Pons (tissue), 1 donor: ENCODE measurements around the gene PFKFB3.
"Not testable (repeated sequence)": the region's sequence is repeated elsewhere in the genome, so short reads cannot be mapped to it uniquely, and the experiment has no call there.

Experiments
- DNase-seq: peaks from one replicate; pipeline ENCODE4 v3.0.0-alpha.2; 2016; ENCODE audit warnings: low spot score

PFKFB3 gene

GRCh38 chr10:6178581-6178980, 24.2 kb upstream of the PFKFB3 start:
- no peak for DNase-seq

- DNase-seq = no peak
Measured at GRCh38 chr10:6179078-6179477, 23.7 kb upstream of the PFKFB3 start.

GRCh38 chr10:6180480-6181110, 22.1 kb upstream of the PFKFB3 start:
- DNase-seq = no peak

GRCh38 chr10:6181249-6181648, 21.5 kb upstream of the PFKFB3 start:
- no peak for DNase-seq

GRCh38 chr10:6182454-6183098, 20.2 kb upstream of the PFKFB3 start:
- DNase-seq = no peak

DNA sequence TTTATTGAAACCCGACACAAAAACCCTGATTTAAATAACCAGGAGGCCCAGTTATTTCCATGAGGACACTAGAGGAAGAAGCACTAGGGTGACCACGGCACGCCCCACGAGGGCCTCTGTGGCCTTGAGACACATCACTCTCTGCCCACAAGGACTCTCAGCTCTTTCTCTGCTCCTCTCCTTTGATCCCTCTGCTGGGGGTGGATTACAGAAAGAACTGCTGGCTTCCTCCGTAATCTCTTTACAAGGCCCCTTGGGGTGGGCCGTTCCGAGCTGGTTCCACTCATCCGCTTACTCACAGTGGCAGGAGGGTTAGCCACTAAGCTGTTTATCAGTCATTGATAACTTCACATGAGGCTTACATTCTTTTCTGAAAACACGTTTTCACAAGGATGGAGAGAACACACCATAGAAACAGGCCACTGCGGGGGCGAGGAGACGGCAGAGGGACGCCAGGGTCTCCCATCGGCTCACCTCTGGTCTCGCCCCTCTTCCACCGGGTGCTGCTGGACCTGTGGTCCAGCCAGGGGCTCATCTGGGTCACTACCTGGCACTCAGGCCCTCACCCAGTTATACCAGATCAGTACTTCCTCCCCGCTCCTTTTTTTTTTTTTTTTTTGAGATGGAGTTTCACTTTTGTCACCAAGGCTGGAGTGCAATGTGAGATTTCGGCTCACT, 17.6 kb upstream of the PFKFB3 start:
- DNase-seq = no peak

DNA sequence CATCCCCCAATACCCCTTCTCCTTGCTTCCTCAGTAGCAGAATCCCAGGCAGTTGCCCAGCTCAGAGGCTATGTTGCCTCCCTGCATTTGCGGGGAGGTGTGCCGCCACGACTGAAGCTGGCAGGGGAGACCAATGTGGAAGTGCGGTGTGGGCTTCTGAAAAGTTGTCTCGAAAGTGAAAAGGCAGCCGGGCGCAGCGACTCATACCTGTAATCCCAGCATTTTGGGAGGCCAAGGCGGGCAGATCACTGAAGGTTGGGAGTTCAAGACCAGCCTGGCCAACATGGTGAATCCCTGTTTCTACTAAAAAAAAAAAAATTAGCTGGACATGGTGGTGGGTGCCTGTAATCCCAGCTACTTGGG, 15.9 kb upstream of the PFKFB3 start:
- DNase-seq = no peak

GRCh38 chr10:6187278-6187677, 15.5 kb upstream of the PFKFB3 start:
- no peak for DNase-seq

DNA sequence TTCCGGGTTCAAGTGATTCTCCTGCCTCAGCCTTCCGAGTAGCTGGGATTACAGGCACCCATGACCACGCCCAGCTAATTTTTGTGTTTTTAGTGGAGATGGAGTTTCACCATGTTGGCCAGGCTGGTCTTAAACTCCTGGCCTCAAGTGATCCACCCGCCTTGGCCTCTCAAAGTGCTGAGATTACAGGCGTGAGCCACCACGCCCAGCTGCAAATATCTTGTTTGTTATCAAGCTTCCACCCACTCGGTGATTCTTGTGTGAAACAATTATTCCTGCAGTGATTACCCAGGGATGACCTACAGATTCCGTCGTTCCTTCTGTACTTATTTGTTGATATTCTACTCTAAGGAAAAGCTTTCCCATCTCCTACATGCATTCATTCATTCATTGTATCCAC, 12.7 kb upstream of the PFKFB3 start:
- not testable (repeated sequence) for DNase-seq

GRCh38 chr10:6191147-6191546, 11.6 kb upstream of the PFKFB3 start:
- no peak for DNase-seq

DNA sequence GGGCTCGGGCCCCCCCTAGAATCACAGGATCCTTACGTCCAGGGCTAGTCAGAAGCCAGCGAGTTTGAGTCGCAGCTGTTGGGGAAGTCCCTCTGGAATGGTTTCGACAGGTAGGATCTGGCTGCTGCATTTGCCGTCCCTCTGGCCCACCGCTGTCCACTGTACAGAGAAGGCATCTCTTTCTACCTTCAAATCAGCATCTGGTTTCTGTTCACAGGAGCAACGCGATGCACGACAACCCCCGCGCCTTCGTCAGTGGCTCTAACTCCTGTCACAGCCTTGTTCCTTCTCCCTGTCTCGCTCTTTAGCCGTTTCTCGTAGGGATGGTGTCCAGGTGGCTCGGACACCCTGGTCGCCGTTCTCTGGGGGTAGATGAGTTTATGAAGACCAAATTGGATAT, 11.2 kb upstream of the PFKFB3 start:
- no peak for DNase-seq

GRCh38 chr10:6193342-6193741, 9.4 kb upstream of the PFKFB3 start:
- DNase-seq = not testable (repeated sequence)

GRCh38 chr10:6194311-6194710, 8.4 kb upstream of the PFKFB3 start:
- DNase-seq = no peak

- no peak for DNase-seq
Measured at GRCh38 chr10:6195376-6195775, 7.4 kb upstream of the PFKFB3 start.

DNA sequence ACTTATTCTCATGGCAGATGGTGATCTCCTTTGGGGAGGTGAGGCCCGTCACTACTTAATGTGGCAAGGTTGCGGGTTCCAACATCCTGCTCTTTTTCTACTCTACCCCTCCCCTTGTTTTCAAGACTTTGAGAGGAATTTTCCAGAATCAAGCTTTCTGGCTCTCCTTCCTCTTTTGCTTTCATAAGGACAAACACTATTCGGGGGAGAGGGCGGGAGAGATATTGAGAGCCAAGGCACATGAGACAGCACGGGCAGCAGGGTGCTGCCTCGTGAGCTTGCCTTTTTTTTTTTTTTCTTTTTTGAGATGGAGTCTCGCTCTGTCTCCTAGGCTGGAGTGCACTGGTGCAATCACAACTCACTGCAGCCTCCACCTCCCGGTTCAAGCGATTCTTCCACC, 6.9 kb upstream of the PFKFB3 start:
- DNase-seq = peak; percentile 79

DNA sequence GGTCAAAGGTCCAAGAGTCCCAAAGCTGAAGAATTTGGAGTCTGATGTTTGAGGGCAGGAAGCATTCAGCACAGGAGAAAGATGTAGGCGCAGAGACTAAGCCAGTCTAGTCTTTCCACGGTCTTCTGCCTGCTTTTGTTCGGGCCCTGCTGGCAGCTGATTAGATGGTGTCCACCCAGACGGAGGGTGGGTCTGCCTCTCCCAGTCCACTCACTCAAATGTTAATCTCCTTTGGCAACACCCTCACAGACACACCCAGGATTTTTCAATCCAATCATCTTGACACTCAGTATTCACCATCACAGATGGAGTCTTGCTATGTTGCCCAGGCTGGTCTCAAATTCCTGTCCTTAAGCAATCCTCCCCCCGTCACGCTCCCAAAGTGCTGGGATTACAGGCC, 6.2 kb upstream of the PFKFB3 start:
- not testable (repeated sequence) for DNase-seq

GRCh38 chr10:6197321-6197720, 5.4 kb upstream of the PFKFB3 start:
- DNase-seq = no peak

DNA sequence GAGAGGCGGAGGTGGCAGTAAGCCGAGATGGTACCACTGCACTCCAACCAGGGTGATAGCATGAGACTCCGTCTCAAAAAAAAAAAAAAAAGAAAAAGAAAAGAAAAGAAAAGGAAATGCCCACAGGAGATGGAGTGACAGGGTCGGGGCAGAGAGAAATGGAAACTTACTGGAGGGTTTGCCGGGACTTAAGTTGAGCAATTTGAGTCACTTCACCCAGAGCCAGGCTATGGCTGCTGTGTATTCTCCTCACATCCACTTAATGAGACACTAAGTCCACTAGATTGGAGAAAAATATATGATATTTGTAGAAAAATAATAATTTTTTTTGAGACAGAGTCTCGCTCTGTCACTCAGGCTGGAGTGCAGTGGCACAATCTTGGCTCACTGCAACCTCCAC, 4.6 kb upstream of the PFKFB3 start:
- no peak for DNase-seq

GRCh38 chr10:6199131-6199733, 3.5 kb upstream of the PFKFB3 start:
- DNase-seq = no peak

GRCh38 chr10:6200440-6200733, 2.3 kb upstream of the PFKFB3 start:
- no peak for DNase-seq

- no peak for DNase-seq
Measured at GRCh38 chr10:6200734-6201515, 1.8 kb upstream of the PFKFB3 start.

DNA sequence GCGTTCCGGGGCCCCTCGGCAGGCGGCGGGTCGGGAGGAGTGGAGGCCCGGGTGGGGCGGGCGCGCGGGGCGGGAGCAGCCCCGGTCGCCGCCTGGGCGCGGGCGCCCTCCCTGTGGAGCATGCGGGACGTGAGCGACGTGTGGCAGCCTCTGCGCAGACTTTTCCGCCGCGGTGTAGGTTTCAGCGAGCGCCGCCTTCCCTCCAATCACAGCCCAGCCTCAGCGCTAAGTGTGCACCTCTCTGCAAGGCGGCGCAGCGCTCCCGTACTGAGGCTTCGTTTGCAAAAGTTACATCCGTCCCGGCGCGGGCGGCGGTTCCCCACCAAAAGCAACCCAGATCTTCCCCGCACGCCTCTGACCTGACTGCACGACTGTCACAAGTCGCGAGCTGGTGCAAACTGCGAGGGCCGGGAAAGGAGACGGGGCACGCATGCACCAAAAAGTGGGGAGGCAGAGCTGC, 1.2 kb upstream of the PFKFB3 start:
- DNase-seq = no peak
